Cardiac muscle cell (in vitro differentiated cells and primary cell): ENCODE measurements around the gene ETV7. TPM values are rescaled to one million over a fixed set of nuclear protein-coding genes. Genes with fewer than 3 reads are reported as not detected.
"Not testable (repeated sequence)": the region's sequence is repeated elsewhere in the genome, so short reads cannot be mapped to it uniquely, and the experiment has no call there.

Experiments
- DNase-seq, 2 donors: peaks; one replicate each; pipeline versions ENCODE4 v3.0.0 to v3.0.0-alpha.2; 2010 to 2017; ENCODE audit warnings: low read depth in 1 of 2, low spot score in 1 of 2
- H3K27ac ChIP-seq: fragments of 200-600 bp; sonication (generic); 2 replicates; pipeline ENCODE4 v1.5.1; 2016
- H3K27me3 ChIP-seq: fragments of 200-600 bp; sonication (generic); 2 replicates; pipeline ENCODE4 v1.6.0; 2016; ENCODE audit warnings: control low read depth
- H3K36me3 ChIP-seq: fragments of 200-600 bp; sonication (generic); 2 replicates; pipeline ENCODE4 v1.5.1; 2016; ENCODE audit warnings: control low read depth
- H3K4me1 ChIP-seq: fragments of 200-600 bp; sonication (generic); 2 replicates; pipeline ENCODE4 v1.8.1; 2017; ENCODE audit warnings: low read depth, mild to moderate bottlenecking, mixed run types
- H3K4me3 ChIP-seq: fragments of 200-600 bp; sonication (generic); 2 replicates; pipeline ENCODE4 v1.5.1; 2016; ENCODE audit warnings: mild to moderate bottlenecking
- H3K9me3 ChIP-seq: fragments of 200-600 bp; sonication (generic); 2 replicates; pipeline ENCODE4 v1.5.1; 2017; ENCODE audit warnings: low read depth, mild to moderate bottlenecking, control low read depth
- polyA plus RNA-seq: library from polyadenylated mRNA; unstranded; fragments of >200 nt; fragmentation: Nextera tagmentation; extraction: Ambion mirVana; gene quantifications from 2 replicates; pipeline ENCODE4 v1.2.1, GENCODE V29; 2016
- total RNA-seq: library from RNA; depleted of rRNA; stranded (reverse); fragments of >200 nt; gene quantifications from 2 replicates; pipeline ENCODE4 v1.2.3, GENCODE V29; 2016
- TF ChIP-seq, protein P1 (sequence below): IDR thresholded peaks from 2 replicates; pipeline ENCODE4 v1.5.1; 2012; ENCODE audit warnings: low read depth, mild to moderate bottlenecking, low read length

ETV7 gene
- total and polyA plus RNA-seq, 2 experiments from 2014 or later = 0.28 TPM; not detected in 1

DNA sequence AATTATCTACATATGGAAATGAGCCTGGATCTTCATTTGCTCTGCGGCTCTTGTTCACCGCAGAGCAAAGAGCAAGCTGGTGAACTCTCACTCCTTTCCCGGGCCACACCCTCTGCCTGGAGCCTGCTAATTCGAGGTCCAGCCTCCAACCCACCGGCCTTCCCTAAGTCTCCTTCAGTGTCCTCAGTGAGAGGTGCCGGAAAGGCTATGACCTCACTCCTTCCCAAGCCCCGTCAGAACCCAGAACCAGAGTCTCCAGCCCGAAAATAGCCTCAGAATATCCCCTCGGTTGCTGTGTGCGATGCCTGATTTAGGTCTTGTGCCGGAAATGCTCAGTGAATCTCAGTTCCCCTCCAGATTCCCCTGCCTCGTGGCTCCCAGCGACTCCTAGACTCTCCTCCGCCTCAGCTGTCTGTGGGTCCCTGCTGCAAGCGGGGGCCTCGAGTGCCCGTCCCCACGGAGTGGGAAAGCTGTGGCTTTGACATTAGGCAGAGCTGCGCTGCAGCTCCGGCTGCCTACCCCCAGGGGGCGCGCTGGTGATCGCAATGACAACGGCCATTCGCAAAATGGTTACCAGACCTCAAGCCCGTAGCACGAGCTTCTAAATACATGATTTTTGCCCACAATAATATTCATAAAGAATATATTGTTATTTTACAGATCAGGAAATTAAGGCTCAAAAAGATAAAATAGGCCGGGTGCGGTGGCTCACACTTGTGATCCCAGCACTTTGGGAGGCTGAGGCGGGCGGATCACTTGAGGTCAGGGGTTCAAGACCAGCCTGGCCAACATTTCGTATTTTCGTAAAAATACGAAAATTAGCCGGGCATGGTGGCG, 46.6 kb downstream of the ETV7 start:
- Histone ChIP-seq H3K27me3 (peaks cover 3% of the 10 kb centered on the region), H3K27ac (no peak overlapping the region), H3K4me1 (peaks cover 7% of the 10 kb centered on the region), H3K9me3 (no peaks in the 10 kb centered on the region), H3K4me3 (no peak overlapping the region), H3K36me3 (no peaks in the 10 kb centered on the region)
- TF ChIP-seq, protein P1, sequence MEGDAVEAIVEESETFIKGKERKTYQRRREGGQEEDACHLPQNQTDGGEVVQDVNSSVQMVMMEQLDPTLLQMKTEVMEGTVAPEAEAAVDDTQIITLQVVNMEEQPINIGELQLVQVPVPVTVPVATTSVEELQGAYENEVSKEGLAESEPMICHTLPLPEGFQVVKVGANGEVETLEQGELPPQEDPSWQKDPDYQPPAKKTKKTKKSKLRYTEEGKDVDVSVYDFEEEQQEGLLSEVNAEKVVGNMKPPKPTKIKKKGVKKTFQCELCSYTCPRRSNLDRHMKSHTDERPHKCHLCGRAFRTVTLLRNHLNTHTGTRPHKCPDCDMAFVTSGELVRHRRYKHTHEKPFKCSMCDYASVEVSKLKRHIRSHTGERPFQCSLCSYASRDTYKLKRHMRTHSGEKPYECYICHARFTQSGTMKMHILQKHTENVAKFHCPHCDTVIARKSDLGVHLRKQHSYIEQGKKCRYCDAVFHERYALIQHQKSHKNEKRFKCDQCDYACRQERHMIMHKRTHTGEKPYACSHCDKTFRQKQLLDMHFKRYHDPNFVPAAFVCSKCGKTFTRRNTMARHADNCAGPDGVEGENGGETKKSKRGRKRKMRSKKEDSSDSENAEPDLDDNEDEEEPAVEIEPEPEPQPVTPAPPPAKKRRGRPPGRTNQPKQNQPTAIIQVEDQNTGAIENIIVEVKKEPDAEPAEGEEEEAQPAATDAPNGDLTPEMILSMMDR = peak; percentile 99
- DNase-seq = peak; percentile 78 to 95

DNA sequence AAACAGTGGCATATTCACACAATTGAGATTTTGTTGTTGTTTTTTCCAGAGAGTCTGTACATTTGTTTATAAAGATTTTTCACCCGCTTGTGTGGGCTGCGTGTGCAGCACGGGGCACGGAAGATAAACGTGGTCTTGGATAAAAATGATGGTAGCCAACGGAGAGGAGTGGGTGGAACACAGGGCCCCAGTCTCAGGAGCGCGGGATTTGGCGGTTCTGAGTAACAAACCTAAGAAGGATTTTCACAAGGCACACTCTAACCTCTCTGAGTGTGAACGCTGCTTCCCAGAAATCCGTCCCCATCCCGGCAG, 47.2 kb downstream of the ETV7 start:
- Histone ChIP-seq H3K9me3 (no peaks in the 10 kb centered on the region), H3K4me3 (no peak overlapping the region), H3K27me3 (peaks cover 3% of the 10 kb centered on the region), H3K4me1 (peaks cover 3% of the 10 kb centered on the region), H3K27ac (no peak overlapping the region), H3K36me3 (no peaks in the 10 kb centered on the region)
- no peak for DNase-seq
- TF ChIP-seq, protein P1 = no peak

DNA sequence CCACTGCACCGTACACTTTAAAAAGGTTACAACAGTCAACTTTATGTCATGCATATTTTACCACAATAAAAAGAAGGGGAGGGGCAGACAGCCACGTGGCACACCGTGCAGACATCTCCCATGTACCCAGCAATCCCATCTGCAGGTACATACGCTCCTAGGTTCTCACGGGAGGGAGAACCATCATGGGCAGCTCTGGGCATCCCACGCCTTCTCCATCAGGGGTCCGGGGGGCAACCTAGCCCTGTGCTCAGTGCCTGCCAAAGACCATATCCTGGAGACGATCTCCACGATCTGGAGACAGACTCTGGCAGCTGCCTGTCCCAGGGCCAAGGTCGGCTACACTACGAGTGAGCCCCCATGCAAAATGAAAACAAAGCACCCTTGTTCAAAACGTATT, 48.3 kb downstream of the ETV7 start:
- Histone ChIP-seq H3K27me3 (peaks cover 3% of the 10 kb centered on the region), H3K27ac (no peak overlapping the region), H3K4me3 (no peak overlapping the region), H3K4me1 (peaks cover 14% of the 10 kb centered on the region), H3K36me3 (no peaks in the 10 kb centered on the region), H3K9me3 (no peaks in the 10 kb centered on the region)
- TF ChIP-seq, protein P1 = no peak
- no peak for DNase-seq

- peaks cover 23% of the 10 kb centered on the region for H3K4me1 ChIP-seq
- H3K36me3 ChIP-seq, H3K4me3 ChIP-seq, DNase-seq, H3K27ac ChIP-seq, H3K27me3 ChIP-seq, H3K9me3 ChIP-seq: not testable (repeated sequence)
These were observed 49.2 kb downstream of the ETV7 start for GRCh38 chr6:36338223-36338622.

GRCh38 chr6:36337814-36338213, 49.7 kb downstream of the ETV7 start:
- H3K36me3 ChIP-seq = no peaks in the 10 kb centered on the region
- no peak overlapping the region for H3K4me3 ChIP-seq
- H3K27ac ChIP-seq = no peak overlapping the region
- H3K4me1 ChIP-seq = peaks cover 24% of the 10 kb centered on the region
- no peak for DNase-seq
- H3K9me3 ChIP-seq = no peaks in the 10 kb centered on the region
- TF ChIP-seq, protein P1 = no peak
- peaks cover 3% of the 10 kb centered on the region for H3K27me3 ChIP-seq

DNA sequence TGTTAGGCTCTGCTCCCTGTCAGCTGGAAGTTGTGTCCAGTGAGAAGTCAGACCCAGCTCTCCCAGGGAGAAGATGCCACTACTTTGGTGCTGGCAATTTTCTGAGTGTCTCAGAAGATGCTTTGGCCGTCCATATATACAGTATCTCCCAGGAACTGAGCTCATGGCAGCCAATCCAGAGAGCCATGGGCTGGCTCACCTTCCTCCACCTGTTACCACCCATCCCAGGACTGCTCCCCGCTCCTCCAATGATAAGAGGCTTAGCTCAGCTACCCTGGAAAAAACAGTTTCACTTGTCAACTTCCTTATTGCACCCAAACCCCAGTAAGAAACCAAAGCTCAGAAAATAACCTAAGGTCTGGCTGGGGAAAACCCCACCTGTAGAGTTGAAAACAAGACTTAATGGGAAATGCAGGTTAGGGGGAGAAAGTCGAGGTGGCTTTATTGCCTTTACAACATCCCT, 50.7 kb downstream of the ETV7 start, which contains the start of gene BNIP5:
TSS of gene BNIP5 (minus strand) at position 110 of the 463 bp plus-strand sequence. CDS start 6,198 bp downstream, outside the sequence.
- H3K4me3 ChIP-seq = no peak within 1 kb of the TSS
- no peak for DNase-seq
- H3K27ac ChIP-seq = no peak within 1 kb of the TSS
- peaks cover 24% of the 10 kb centered on the region for H3K4me1 ChIP-seq
- TF ChIP-seq, protein P1 = no peak
- H3K9me3 ChIP-seq = no peaks in the 10 kb centered on the region
- H3K27me3 ChIP-seq = peaks cover 3% of the 10 kb centered on the region
- no peaks in the 10 kb centered on the region for H3K36me3 ChIP-seq
